HEK293 (cell line): ENCODE measurements around the gene FHIT.

Experiments used
- CTCF ChIA-PET: fragments of 350-600 bp; formaldehyde crosslinking; extraction: SDS; loops from one replicate; lab custom pipeline; 2021; ENCODE audit warnings: antibody characterized with exemption; lab: Yijun Ruan, JAX
- POLR2A ChIA-PET: fragments of 300-600 bp; formaldehyde crosslinking; extraction: SDS; loops from one replicate; lab custom pipeline; 2020; ENCODE audit warnings: antibody characterized with exemption, inconsistent platforms; lab: Yijun Ruan, JAX
- H3K27ac ChIP-seq: fragments of 200-500 bp; sonication (Bioruptor generic); 2 replicates; pipeline ENCODE4 v1.5.1; 2014; ENCODE audit warnings: low read depth, low read length, control low read depth, inconsistent platforms; ENCODE audit errors: extremely low read depth
- H3K36me3 ChIP-seq, 2 experiments: fragments of 200-500 bp in 1 of 2; sonication (Bioruptor generic) in 1 of 2; 1 replicate in 1 of 2; 2 replicates in 1 of 2; pipeline ENCODE4 v1.5.1; 2014 to 2017; ENCODE audit warnings: inconsistent platforms in 2 of 2, low read length in 2 of 2; ENCODE audit not compliant: control insufficient read depth in 2 of 2, insufficient read depth in 1 of 2
- H3K4me1 ChIP-seq: fragments of 200-500 bp; sonication (Bioruptor generic); 2 replicates; pipeline ENCODE4 v1.5.1; 2014; ENCODE audit warnings: mild to moderate bottlenecking, low read length, inconsistent platforms; ENCODE audit not compliant: control insufficient read depth, insufficient read depth
- H3K4me3 ChIP-seq: 2 replicates; pipeline ENCODE4 v1.5.1; 2011; ENCODE audit warnings: low read depth, mild to moderate bottlenecking, control low read depth, low read length, moderate library complexity
- H3K9me3 ChIP-seq: fragments of 200-500 bp; sonication (Bioruptor generic); 2 replicates; pipeline ENCODE4 v1.5.1; 2014; ENCODE audit warnings: low read depth, low read length, inconsistent platforms; ENCODE audit not compliant: control insufficient read depth, insufficient read depth
- ATF2 ChIP-seq: fragments of 450-650 bp; formaldehyde crosslinking; IDR thresholded peaks from 2 replicates; pipeline ENCODE4 v1.5.1; 2016; ENCODE audit warnings: missing biosample characterization, missing genetic modification characterization, low read depth
- GLI4 ChIP-seq: fragments of 450-650 bp; formaldehyde crosslinking; IDR thresholded peaks from 2 replicates; pipeline ENCODE4 v1.5.1; 2016; ENCODE audit warnings: missing biosample characterization, missing genetic modification characterization
- HOXD13 ChIP-seq: sonication (generic); formaldehyde crosslinking; IDR thresholded peaks from 2 replicates; pipeline ENCODE4 v1.8.0; 2022; ENCODE audit warnings: missing genetic modification reagents, borderline replicate concordance
- OSR2 ChIP-seq: fragments of 450-650 bp; formaldehyde crosslinking; IDR thresholded peaks from 2 replicates; pipeline ENCODE4 v1.5.1; 2016; ENCODE audit warnings: missing biosample characterization, missing genetic modification characterization
- PRDM1 ChIP-seq: fragments of 450-650 bp; formaldehyde crosslinking; IDR thresholded peaks from 2 replicates; pipeline ENCODE4; 2016; ENCODE audit warnings: missing biosample characterization, missing genetic modification characterization
- REPIN1 ChIP-seq: fragments of 450-650 bp; formaldehyde crosslinking; IDR thresholded peaks from 2 replicates; pipeline ENCODE4 v1.5.1; 2017; ENCODE audit warnings: missing biosample characterization, missing genetic modification characterization, low read depth
- SCRT2 ChIP-seq: fragments of 450-650 bp; formaldehyde crosslinking; IDR thresholded peaks from 2 replicates; pipeline ENCODE4 v1.5.1; 2016; ENCODE audit warnings: missing biosample characterization, missing genetic modification characterization
- WT1 ChIP-seq: fragments of 450-650 bp; formaldehyde crosslinking; IDR thresholded peaks from 2 replicates; pipeline ENCODE4 v1.5.1; 2016; ENCODE audit warnings: missing biosample characterization, missing genetic modification characterization
- ZBTB1 ChIP-seq: fragments of 450-650 bp; formaldehyde crosslinking; IDR thresholded peaks from 2 replicates; pipeline ENCODE4 v1.5.1; 2016; ENCODE audit warnings: missing biosample characterization, missing genetic modification characterization
- ZFP69B ChIP-seq: fragments of 450-650 bp; formaldehyde crosslinking; IDR thresholded peaks from 2 replicates; pipeline ENCODE4 v1.5.1; 2016; ENCODE audit warnings: missing biosample characterization, missing genetic modification characterization
- ZNF140 ChIP-seq: fragments of 450-650 bp; formaldehyde crosslinking; IDR thresholded peaks from 2 replicates; pipeline ENCODE4 v1.5.1; 2016; ENCODE audit warnings: missing biosample characterization, missing genetic modification characterization
- ZNF174 ChIP-seq: fragments of 450-650 bp; formaldehyde crosslinking; IDR thresholded peaks from 2 replicates; pipeline ENCODE4 v1.5.0; 2017; ENCODE audit warnings: missing biosample characterization, mild to moderate bottlenecking, missing genetic modification characterization
- ZNF214 ChIP-seq: fragments of 450-650 bp; formaldehyde crosslinking; IDR thresholded peaks from 2 replicates; pipeline ENCODE4 v1.5.1; 2017; ENCODE audit warnings: missing biosample characterization, mild to moderate bottlenecking, missing genetic modification characterization, borderline replicate concordance
- ZNF239 ChIP-seq: fragments of 450-650 bp; formaldehyde crosslinking; IDR thresholded peaks from 2 replicates; pipeline ENCODE4 v1.5.1; 2016; ENCODE audit warnings: missing biosample characterization, missing genetic modification characterization
- ZNF416 ChIP-seq: fragments of 450-650 bp; formaldehyde crosslinking; IDR thresholded peaks from 2 replicates; pipeline ENCODE4 v1.5.1; 2016; ENCODE audit warnings: missing biosample characterization, missing genetic modification characterization
- ZNF426 ChIP-seq: fragments of 450-650 bp; formaldehyde crosslinking; IDR thresholded peaks from 2 replicates; pipeline ENCODE4 v1.5.1; 2017; ENCODE audit warnings: missing biosample characterization, missing genetic modification characterization, mild to moderate bottlenecking, inconsistent platforms, moderate library complexity
- ZNF473 ChIP-seq: fragments of 450-650 bp; formaldehyde crosslinking; IDR thresholded peaks from 2 replicates; pipeline ENCODE4 v1.5.1; 2017; ENCODE audit warnings: missing biosample characterization, missing genetic modification characterization
- ZNF48 ChIP-seq: fragments of 450-650 bp; formaldehyde crosslinking; IDR thresholded peaks from 2 replicates; pipeline ENCODE4 v1.5.1; 2016; ENCODE audit warnings: missing biosample characterization, missing genetic modification characterization
- ZNF514 ChIP-seq: fragments of 450-650 bp; formaldehyde crosslinking; IDR thresholded peaks from 2 replicates; pipeline ENCODE4 v1.5.1; 2016; ENCODE audit warnings: missing biosample characterization, missing genetic modification characterization
- ZNF791 ChIP-seq: fragments of 450-650 bp; formaldehyde crosslinking; IDR thresholded peaks from 2 replicates; pipeline ENCODE4 v1.5.1; 2016; ENCODE audit warnings: missing biosample characterization, missing genetic modification characterization
- ZNF837 ChIP-seq: fragments of 450-650 bp; formaldehyde crosslinking; IDR thresholded peaks from 2 replicates; pipeline ENCODE4 v1.5.1; 2016; ENCODE audit warnings: missing biosample characterization, missing genetic modification characterization
- ZSCAN16 ChIP-seq: fragments of 450-650 bp; formaldehyde crosslinking; IDR thresholded peaks from 2 replicates; pipeline ENCODE4 v1.5.1; 2016; ENCODE audit warnings: missing biosample characterization, missing genetic modification characterization
- TF ChIP-seq, protein P1 (sequence below): fragments of 450-650 bp; formaldehyde crosslinking; IDR thresholded peaks from 2 replicates; pipeline ENCODE4 v1.5.1; 2016; ENCODE audit warnings: missing biosample characterization, missing genetic modification characterization, borderline replicate concordance
- TF ChIP-seq, protein P2 (sequence below): fragments of 450-650 bp; formaldehyde crosslinking; IDR thresholded peaks from 2 replicates; pipeline ENCODE4 v1.5.1; 2016; ENCODE audit warnings: missing biosample characterization, missing genetic modification characterization

The FHIT gene

DNA sequence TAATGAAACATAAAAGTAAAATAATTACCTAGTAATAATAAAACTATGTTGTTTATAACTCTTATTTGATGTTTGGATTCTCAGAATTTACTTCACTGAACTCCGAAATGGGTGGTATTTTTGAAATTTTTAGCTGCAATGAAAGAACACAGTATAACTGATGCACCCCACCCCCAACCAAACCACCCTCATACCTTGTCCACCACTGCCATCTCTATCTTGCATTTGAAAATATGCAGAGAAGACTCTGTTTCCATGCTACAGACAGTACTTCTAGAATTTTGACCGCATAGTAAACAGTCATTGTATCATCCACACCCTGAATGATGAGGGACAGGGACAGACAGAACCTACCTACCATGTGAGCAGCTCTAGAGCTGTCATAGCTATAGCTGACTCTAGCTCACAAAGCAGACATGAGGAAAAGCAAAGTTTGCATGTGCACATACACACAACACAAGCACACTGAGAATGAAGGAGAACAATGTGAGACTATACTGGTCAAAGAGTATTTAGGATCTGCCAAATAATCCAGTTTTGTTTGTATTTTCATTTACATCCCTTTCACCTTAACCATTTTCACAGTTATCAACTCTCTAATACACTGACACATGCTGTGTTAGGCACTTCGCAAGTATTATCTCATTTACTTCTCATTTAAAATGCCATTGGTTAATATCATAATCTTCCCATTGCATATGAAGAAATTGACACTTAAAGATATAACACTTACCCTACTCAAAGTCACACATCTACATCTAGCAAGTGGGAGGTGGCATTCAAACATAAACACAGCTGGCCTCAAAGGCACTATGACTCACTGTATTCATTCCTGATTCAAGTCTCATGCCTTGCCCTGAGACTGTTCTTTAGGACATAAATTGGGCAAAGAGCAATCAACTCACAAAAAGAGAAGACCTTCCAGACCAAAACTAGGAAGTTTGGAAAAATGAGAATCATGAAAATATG is 1186.8 kb downstream of the FHIT start:
- Histone ChIP-seq H3K4me3 (no peak overlapping the region), H3K27ac (no peak overlapping the region), H3K9me3 (no peaks in the 10 kb centered on the region), H3K36me3 (no peaks in the 10 kb centered on the region), H3K4me1 (no peaks in the 10 kb centered on the region)
- CTCF ChIA-PET: no interaction called here
- POLR2A ChIA-PET: no interaction called here
- TF ChIP-seq, protein P1, sequence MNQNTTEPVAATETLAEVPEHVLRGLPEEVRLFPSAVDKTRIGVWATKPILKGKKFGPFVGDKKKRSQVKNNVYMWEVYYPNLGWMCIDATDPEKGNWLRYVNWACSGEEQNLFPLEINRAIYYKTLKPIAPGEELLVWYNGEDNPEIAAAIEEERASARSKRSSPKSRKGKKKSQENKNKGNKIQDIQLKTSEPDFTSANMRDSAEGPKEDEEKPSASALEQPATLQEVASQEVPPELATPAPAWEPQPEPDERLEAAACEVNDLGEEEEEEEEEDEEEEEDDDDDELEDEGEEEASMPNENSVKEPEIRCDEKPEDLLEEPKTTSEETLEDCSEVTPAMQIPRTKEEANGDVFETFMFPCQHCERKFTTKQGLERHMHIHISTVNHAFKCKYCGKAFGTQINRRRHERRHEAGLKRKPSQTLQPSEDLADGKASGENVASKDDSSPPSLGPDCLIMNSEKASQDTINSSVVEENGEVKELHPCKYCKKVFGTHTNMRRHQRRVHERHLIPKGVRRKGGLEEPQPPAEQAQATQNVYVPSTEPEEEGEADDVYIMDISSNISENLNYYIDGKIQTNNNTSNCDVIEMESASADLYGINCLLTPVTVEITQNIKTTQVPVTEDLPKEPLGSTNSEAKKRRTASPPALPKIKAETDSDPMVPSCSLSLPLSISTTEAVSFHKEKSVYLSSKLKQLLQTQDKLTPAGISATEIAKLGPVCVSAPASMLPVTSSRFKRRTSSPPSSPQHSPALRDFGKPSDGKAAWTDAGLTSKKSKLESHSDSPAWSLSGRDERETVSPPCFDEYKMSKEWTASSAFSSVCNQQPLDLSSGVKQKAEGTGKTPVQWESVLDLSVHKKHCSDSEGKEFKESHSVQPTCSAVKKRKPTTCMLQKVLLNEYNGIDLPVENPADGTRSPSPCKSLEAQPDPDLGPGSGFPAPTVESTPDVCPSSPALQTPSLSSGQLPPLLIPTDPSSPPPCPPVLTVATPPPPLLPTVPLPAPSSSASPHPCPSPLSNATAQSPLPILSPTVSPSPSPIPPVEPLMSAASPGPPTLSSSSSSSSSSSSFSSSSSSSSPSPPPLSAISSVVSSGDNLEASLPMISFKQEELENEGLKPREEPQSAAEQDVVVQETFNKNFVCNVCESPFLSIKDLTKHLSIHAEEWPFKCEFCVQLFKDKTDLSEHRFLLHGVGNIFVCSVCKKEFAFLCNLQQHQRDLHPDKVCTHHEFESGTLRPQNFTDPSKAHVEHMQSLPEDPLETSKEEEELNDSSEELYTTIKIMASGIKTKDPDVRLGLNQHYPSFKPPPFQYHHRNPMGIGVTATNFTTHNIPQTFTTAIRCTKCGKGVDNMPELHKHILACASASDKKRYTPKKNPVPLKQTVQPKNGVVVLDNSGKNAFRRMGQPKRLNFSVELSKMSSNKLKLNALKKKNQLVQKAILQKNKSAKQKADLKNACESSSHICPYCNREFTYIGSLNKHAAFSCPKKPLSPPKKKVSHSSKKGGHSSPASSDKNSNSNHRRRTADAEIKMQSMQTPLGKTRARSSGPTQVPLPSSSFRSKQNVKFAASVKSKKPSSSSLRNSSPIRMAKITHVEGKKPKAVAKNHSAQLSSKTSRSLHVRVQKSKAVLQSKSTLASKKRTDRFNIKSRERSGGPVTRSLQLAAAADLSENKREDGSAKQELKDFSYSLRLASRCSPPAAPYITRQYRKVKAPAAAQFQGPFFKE (tag by site-specific recombination): no peak
- 0 out of 2 replicates have a peak, but pooled peaks have one; percentile 33 for TF ChIP-seq PRDM1 (tag by site-specific recombination)

DNA sequence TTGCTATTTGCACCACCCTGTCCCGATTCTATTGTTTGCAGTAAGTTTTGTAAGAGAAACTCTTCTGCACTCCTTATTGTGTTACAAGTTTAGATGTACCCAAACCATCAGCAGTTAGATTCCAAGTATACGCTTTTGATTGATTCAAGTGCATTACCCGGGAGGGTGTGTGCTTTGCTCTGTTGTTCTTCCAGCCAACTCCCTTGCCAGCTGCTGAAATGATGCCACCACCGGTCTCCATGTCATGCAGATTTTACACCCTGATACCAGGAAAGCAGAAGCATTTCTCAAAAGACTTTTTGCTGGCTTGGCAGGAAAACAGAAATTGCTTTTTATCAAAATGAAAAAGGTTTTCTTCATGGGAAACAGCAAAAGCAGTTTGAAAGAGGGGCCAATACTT is 1194.8 kb downstream of the FHIT start:
- H3K4me1 ChIP-seq: no peaks in the 10 kb centered on the region
- ChIA-PET CTCF (no interaction called here), POLR2A (no interaction called here)
- no peaks in the 10 kb centered on the region for H3K36me3 ChIP-seq
- no peaks in the 10 kb centered on the region for H3K9me3 ChIP-seq
- H3K4me3 ChIP-seq: no peak overlapping the region
- no peak overlapping the region for H3K27ac ChIP-seq
- TF ChIP-seq ATF2 (no peak), ZNF473 (no peak), ZBTB1 (tag by site-specific recombination) (no peak), ZSCAN16 (tag by site-specific recombination) (no peak), ZNF140 (tag by site-specific recombination) (no peak), WT1 (tag by site-specific recombination) (no peak), ZNF174 (no peak)

DNA sequence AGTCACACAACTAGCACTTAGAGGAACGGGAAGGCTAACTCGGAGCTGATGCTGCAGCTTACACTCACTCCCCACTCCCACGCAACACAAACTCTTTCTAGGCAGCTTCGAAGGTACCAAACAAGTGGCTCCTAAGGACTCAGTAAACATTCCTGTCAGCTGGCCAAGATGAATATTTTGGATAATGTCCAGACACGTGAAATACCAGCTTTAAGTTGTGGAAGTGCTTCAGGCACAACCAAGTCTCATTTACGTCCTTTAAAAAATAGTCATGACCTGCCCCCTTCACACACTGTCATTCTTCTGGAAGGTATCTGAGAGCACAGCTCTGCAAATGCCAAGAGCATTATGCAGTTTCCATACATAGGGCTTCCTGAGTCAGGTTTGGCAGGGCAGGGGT is 1195.5 kb downstream of the FHIT start:
- no peaks in the 10 kb centered on the region for H3K36me3 ChIP-seq
- ChIA-PET CTCF (interaction anchor here (0.7 kb wide), 1 partner anchor 9 kb away, joined by 3 read pairs; no protein-coding TSS in a partner anchor), POLR2A (no interaction called here)
- H3K4me3 ChIP-seq: no peak overlapping the region
- no peaks in the 10 kb centered on the region for H3K9me3 ChIP-seq
- no peaks in the 10 kb centered on the region for H3K4me1 ChIP-seq
- no peak overlapping the region for H3K27ac ChIP-seq
- TF ChIP-seq ZNF214 (tag by site-specific recombination): no peak
- no peak for TF ChIP-seq GLI4 (tag by site-specific recombination)
- no peak for TF ChIP-seq SCRT2 (tag by site-specific recombination)
- no peak for TF ChIP-seq ZNF426 (tag by site-specific recombination)
- no peak for TF ChIP-seq ZNF48
- TF ChIP-seq ZNF174: no peak
- no peak for TF ChIP-seq ZFP69B (tag by site-specific recombination)
- TF ChIP-seq ZNF514 (tag by site-specific recombination): no peak
- no peak for TF ChIP-seq OSR2
- TF ChIP-seq REPIN1: no peak
- no peak for TF ChIP-seq ZNF837 (tag by site-specific recombination)
- TF ChIP-seq HOXD13 (CRISPR knock-in tag): no peak
- TF ChIP-seq ZNF239 (tag by site-specific recombination): no peak
- no peak for TF ChIP-seq ZNF416 (tag by site-specific recombination)
- no peak for TF ChIP-seq ZNF791 (tag by site-specific recombination)
- TF ChIP-seq, protein P2, sequence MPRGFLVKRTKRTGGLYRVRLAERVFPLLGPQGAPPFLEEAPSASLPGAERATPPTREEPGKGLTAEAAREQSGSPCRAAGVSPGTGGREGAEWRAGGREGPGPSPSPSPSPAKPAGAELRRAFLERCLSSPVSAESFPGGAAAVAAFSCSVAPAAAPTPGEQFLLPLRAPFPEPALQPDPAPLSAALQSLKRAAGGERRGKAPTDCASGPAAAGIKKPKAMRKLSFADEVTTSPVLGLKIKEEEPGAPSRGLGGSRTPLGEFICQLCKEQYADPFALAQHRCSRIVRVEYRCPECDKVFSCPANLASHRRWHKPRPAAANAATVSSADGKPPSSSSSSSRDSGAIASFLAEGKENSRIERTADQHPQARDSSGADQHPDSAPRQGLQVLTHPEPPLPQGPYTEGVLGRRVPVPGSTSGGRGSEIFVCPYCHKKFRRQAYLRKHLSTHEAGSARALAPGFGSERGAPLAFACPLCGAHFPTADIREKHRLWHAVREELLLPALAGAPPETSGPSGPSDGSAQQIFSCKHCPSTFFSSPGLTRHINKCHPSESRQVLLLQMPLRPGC (tag by site-specific recombination): no peak
